ENCODE data around the gene PCK1.

DNA sequence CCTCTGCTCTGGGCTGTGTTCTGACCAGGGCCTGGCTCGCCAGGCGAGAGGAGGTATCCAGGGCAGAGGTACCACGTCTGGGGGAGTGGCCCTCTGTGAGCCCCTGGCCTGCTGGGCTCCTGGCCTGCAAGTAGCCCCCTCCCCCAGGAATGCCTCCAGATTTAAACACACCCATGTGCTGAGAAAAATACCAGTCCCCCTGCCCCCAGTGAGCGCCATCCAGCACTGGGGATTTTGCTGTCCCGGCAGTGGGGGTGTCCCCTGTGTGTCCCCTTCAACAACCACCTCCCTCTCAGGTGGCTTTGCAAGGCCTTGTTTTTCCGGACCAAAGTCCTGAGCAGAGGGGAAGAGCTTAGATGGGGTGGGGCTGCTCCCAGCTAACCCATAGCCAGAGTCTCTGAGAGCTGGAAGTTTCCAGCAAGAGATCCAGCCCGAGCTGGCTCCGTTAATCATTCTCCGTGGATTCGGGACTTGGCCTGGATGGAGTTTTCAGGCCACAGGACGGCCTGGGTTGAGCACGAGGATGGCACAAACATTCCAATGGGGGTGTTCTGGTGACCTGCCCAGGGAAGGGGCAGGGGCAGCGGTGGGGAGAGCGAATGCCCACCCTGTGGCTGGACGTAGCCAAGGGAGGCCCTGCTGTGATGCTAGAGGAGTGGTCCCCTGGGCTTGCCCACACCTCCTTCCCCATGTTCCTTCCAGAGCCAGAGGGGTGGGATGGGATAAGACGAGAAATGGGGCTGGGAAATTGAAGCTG lies 29.0 kb downstream of the PCK1 start:
- TF ChIP-seq, protein P1, sequence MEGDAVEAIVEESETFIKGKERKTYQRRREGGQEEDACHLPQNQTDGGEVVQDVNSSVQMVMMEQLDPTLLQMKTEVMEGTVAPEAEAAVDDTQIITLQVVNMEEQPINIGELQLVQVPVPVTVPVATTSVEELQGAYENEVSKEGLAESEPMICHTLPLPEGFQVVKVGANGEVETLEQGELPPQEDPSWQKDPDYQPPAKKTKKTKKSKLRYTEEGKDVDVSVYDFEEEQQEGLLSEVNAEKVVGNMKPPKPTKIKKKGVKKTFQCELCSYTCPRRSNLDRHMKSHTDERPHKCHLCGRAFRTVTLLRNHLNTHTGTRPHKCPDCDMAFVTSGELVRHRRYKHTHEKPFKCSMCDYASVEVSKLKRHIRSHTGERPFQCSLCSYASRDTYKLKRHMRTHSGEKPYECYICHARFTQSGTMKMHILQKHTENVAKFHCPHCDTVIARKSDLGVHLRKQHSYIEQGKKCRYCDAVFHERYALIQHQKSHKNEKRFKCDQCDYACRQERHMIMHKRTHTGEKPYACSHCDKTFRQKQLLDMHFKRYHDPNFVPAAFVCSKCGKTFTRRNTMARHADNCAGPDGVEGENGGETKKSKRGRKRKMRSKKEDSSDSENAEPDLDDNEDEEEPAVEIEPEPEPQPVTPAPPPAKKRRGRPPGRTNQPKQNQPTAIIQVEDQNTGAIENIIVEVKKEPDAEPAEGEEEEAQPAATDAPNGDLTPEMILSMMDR (IDR thresholded peaks at IDR 0.05): no peak
- TF ChIP-seq POLR2A (IDR thresholded peaks at IDR 0.05): no peak
- TF ChIP-seq POLR2AphosphoS5 (IDR thresholded peaks at IDR 0.05): no peak
- no peak for TF ChIP-seq EP300 (IDR thresholded peaks at IDR 0.05)
